K562 (cell line): ENCODE results near the gene G6PD. TPM values are rescaled to one million over a fixed set of nuclear protein-coding genes. Genes with fewer than 3 reads are reported as not detected.

Experiments used
- BHLHE40 ChIP-seq: IDR thresholded peaks from 2 replicates; pipeline ENCODE4 v1.6.1; 2011; ENCODE audit warnings: low read length, improper control_type of control experiment
- CXXC5 ChIP-seq: fragments of 250-450 bp; sonication (Bioruptor Pico); IDR thresholded peaks from 2 replicates; pipeline ENCODE4 v1.8.0; 2022; ENCODE audit warnings: inconsistent platforms, mild to moderate bottlenecking, moderate library complexity
- DACH1 ChIP-seq: fragments of 450-650 bp; IDR thresholded peaks from 2 replicates; pipeline ENCODE4 v1.6.1; 2018; ENCODE audit not compliant: partially characterized antibody
- MCM3 ChIP-seq: fragments of 450-650 bp; IDR thresholded peaks from 2 replicates; pipeline ENCODE4 v1.6.1; 2016
- POLR2B ChIP-seq: fragments of 450-650 bp; IDR thresholded peaks from 2 replicates; pipeline ENCODE4 v1.6.1; 2018; ENCODE audit warnings: low read depth; ENCODE audit not compliant: partially characterized antibody
- PPARD ChIP-seq: fragments of 250-450 bp; sonication (Bioruptor Pico); IDR thresholded peaks from 2 replicates; pipeline ENCODE4 v1.8.0; 2022; ENCODE audit warnings: inconsistent platforms, mild to moderate bottlenecking, moderate library complexity
- RHOXF2B ChIP-seq: fragments of 250-450 bp; sonication (Bioruptor Pico); conservative IDR thresholded peaks from 2 replicates; pipeline ENCODE4 v1.5.1; 2021
- SFPQ ChIP-seq: fragments of 200-400 bp; formaldehyde crosslinking; IDR thresholded peaks from 2 replicates; pipeline ENCODE4 v1.6.1; 2017; ENCODE audit warnings: mild to moderate bottlenecking, low read depth, low read length, moderate library complexity
- ZFP36 ChIP-seq: fragments of 150-350 bp; IDR thresholded peaks from 2 replicates; pipeline ENCODE4 v1.6.1; 2018; ENCODE audit warnings: low read length, low read depth; ENCODE audit not compliant: partially characterized antibody
- ZNF274 ChIP-seq: IDR thresholded peaks from 2 replicates; pipeline ENCODE4 v1.6.1; 2011; ENCODE audit warnings: low read depth, mild to moderate bottlenecking, low read length, moderate library complexity, borderline replicate concordance
- ZNF282 ChIP-seq: sonication (generic); formaldehyde crosslinking; IDR thresholded peaks from 2 replicates; pipeline ENCODE4 v1.8.1; 2023; ENCODE audit warnings: missing genetic modification reagents
- polyA plus RNA-seq, 8 experiments: library from polyadenylated mRNA; depleted of rRNA in 4 of 8; stranded (reverse) in 5 of 8; unstranded in 3 of 8; fragments of >200 nt; fragmentation: Nextera tagmentation in 2 of 8; fragmentation: Illumina TruSeq in 1 of 8; extraction: Ambion mirVana in 2 of 8; extraction: Trizol in 1 of 8; gene quantifications; 2 replicates each; pipeline versions ENCODE4 v1.2.1 to v1.2.3, GENCODE V29; 2011 to 2014; ENCODE audit warnings: inconsistent platforms in 1 of 8, missing spikeins in 1 of 8
- total RNA-seq, 7 experiments: library from RNA; depleted of rRNA in 6 of 7; stranded (reverse); fragments of >200 nt in 6 of 7; fragmentation: Illumina TruSeq in 2 of 7; extraction: Trizol in 2 of 7; gene quantifications; 2 replicates each; pipeline versions ENCODE4 v1.2.1 to v1.2.3, GENCODE V29; 2011 to 2021; ENCODE audit warnings: low replicate concordance in 1 of 7
- TF ChIP-seq, protein P1 (sequence below): fragments of 450-650 bp; IDR thresholded peaks from 2 replicates; pipeline ENCODE4 v1.6.1; 2016; ENCODE audit warnings: mild to moderate bottlenecking, moderate library complexity

The G6PD gene
- total and polyA plus RNA-seq, 9 of the 15 experiments (the other 6 are each of a cell fraction or from before 2014, with no cell fraction given): 2.9 to 222 (median 66.4) TPM

GRCh38 chrX:154490414-154491083 is 56.1 kb downstream of the G6PD start, which contains the start of gene SLC10A3 (continued):
- no peak for TF ChIP-seq PPARD (CRISPR knock-in tag)
- TF ChIP-seq, protein P1, sequence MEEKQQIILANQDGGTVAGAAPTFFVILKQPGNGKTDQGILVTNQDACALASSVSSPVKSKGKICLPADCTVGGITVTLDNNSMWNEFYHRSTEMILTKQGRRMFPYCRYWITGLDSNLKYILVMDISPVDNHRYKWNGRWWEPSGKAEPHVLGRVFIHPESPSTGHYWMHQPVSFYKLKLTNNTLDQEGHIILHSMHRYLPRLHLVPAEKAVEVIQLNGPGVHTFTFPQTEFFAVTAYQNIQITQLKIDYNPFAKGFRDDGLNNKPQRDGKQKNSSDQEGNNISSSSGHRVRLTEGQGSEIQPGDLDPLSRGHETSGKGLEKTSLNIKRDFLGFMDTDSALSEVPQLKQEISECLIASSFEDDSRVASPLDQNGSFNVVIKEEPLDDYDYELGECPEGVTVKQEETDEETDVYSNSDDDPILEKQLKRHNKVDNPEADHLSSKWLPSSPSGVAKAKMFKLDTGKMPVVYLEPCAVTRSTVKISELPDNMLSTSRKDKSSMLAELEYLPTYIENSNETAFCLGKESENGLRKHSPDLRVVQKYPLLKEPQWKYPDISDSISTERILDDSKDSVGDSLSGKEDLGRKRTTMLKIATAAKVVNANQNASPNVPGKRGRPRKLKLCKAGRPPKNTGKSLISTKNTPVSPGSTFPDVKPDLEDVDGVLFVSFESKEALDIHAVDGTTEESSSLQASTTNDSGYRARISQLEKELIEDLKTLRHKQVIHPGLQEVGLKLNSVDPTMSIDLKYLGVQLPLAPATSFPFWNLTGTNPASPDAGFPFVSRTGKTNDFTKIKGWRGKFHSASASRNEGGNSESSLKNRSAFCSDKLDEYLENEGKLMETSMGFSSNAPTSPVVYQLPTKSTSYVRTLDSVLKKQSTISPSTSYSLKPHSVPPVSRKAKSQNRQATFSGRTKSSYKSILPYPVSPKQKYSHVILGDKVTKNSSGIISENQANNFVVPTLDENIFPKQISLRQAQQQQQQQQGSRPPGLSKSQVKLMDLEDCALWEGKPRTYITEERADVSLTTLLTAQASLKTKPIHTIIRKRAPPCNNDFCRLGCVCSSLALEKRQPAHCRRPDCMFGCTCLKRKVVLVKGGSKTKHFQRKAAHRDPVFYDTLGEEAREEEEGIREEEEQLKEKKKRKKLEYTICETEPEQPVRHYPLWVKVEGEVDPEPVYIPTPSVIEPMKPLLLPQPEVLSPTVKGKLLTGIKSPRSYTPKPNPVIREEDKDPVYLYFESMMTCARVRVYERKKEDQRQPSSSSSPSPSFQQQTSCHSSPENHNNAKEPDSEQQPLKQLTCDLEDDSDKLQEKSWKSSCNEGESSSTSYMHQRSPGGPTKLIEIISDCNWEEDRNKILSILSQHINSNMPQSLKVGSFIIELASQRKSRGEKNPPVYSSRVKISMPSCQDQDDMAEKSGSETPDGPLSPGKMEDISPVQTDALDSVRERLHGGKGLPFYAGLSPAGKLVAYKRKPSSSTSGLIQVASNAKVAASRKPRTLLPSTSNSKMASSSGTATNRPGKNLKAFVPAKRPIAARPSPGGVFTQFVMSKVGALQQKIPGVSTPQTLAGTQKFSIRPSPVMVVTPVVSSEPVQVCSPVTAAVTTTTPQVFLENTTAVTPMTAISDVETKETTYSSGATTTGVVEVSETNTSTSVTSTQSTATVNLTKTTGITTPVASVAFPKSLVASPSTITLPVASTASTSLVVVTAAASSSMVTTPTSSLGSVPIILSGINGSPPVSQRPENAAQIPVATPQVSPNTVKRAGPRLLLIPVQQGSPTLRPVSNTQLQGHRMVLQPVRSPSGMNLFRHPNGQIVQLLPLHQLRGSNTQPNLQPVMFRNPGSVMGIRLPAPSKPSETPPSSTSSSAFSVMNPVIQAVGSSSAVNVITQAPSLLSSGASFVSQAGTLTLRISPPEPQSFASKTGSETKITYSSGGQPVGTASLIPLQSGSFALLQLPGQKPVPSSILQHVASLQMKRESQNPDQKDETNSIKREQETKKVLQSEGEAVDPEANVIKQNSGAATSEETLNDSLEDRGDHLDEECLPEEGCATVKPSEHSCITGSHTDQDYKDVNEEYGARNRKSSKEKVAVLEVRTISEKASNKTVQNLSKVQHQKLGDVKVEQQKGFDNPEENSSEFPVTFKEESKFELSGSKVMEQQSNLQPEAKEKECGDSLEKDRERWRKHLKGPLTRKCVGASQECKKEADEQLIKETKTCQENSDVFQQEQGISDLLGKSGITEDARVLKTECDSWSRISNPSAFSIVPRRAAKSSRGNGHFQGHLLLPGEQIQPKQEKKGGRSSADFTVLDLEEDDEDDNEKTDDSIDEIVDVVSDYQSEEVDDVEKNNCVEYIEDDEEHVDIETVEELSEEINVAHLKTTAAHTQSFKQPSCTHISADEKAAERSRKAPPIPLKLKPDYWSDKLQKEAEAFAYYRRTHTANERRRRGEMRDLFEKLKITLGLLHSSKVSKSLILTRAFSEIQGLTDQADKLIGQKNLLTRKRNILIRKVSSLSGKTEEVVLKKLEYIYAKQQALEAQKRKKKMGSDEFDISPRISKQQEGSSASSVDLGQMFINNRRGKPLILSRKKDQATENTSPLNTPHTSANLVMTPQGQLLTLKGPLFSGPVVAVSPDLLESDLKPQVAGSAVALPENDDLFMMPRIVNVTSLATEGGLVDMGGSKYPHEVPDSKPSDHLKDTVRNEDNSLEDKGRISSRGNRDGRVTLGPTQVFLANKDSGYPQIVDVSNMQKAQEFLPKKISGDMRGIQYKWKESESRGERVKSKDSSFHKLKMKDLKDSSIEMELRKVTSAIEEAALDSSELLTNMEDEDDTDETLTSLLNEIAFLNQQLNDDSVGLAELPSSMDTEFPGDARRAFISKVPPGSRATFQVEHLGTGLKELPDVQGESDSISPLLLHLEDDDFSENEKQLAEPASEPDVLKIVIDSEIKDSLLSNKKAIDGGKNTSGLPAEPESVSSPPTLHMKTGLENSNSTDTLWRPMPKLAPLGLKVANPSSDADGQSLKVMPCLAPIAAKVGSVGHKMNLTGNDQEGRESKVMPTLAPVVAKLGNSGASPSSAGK: no peak
- peak; percentile 82 for TF ChIP-seq POLR2B
- no peak for TF ChIP-seq BHLHE40
- no peak for TF ChIP-seq ZNF274
- TF ChIP-seq MCM3: no peak
- TF ChIP-seq DACH1: no peak
- TF ChIP-seq RHOXF2B (CRISPR knock-in tag): no peak
- TF ChIP-seq CXXC5 (CRISPR knock-in tag): peak; percentile 63
- no peak for TF ChIP-seq ZFP36
- TF ChIP-seq ZNF282 (CRISPR knock-in tag): no peak
- no peak for TF ChIP-seq SFPQ
